DMS 273 (cell line): ENCODE results near the gene DPY19L3.

Experiments used
- DNase-seq: peaks from one replicate; lab custom pipeline; 2025; ENCODE audit not compliant: unreplicated experiment; lab: John Stamatoyannopoulos, UW

Gene DPY19L3

DNA sequence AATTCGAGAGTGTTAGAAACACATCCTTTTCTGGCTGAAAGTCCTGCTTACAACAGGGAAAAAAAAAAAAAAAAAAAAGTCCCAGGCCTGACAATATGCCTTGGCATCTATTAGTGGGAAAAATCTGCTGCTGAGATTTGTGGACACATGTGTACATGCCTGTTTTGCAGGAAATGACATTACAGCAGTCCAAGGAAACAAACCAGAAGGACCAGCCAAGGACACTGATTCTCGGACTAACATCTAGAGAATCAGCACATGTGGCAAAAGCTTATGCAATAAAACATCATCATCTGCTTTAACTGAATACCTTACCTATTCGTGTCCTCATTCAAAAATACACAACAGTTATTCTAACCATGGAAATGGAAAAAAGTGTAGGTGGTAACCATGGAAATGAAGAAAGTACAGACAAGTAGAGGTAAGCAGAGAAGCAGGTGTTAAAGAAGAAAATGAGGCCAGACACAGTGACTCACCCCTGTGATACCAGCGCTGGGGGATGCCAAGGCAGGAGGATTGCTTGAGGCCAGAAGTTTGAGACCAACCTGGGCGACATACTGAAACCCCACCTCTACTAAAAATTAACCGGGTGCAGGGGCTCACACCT, 9.4 kb upstream of the DPY19L3 start:
- DNase-seq: no peak

DNA sequence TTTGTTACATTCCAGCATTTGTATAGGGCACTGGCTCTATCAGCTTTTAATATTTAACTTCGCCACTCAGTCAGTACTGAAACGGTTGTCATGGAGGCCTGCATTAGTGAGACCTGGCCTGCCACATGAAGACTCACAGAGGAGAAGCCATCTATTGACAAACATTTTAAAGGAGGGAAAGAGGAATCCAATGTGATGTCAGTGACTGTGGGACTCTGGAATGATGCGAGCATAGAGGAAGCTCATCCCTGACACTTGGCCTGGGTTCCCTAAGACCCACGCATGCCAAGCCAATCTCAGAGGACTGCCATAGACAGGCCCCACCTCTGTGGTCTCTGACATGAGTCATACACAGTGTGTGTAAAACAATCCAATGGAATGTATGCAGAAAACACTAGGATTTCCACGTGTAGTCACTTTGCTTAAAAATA, 7.9 kb upstream of the DPY19L3 start:
- no peak for DNase-seq

GRCh38 chr19:32401992-32402391, 3.6 kb upstream of the DPY19L3 start:
- no peak for DNase-seq

DNA sequence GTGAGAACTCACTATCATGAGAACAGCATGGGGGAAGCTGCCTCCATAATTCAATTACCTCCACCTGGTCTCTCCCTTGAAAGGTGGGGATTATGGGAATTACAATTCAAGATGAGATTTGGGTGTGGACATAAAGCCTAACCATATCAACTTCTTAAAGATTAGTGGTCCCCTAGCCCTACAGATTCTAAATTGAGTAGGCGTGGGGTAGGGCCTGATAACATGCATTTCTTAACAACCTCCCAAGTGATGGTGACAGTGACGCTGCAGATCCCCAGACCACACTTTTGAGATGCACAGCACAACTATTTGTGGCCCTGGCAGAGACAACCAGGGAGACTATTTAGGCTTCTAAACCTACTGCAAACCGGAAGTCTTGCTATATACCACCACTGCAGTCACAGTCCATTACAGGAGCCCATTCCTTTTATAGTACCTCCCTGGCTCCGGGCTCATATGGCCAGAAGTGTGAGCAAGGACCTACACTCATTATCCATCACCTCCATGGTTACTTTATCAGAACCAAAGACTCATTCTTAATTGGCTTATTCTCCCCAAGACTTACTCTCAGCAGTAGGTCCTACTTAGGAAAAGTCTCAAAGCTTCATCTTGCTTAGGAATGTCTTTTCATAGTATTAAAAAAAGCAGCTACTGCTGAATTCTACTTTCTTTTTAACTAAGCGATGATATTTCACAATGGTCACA, 2.1 kb upstream of the DPY19L3 start:
- DNase-seq: no peak

DNA sequence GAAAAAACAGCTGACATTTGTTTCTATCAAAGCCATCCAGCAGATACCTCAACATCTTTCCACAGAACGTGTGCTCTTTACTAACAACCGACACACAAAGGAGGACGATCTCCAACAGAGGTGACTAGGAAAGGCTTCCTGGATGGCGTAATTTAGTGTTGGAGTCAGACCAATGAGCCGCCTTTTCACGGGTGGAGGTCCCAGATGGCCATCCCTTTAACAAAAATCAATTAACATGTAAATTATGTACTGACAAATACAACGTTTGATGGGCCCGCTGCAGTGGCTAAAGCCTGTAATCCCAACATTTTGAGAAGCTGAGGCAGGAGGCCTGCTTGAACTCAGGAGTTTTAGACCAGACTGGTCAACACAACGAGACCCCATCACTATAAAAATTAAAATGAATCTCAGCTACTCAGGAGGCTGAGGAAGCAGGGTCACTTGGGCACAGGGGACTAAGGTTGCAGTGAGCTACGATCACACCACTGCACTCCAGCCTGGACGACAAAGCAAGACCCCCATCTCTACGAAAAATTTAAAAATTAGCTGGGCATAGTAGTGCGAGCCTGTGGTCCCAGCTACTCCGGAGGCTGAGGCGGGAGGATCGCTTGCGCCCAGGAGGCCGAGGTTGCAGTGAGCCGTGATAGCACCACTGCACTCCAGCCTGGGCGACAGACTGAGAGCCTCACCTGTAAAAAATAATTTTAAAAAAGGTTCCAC, 1.2 kb upstream of the DPY19L3 start:
- peak; percentile 21 for DNase-seq

- peak; percentile 72 for DNase-seq
Observed at GRCh38 chr19:32404933-32405430, 588 bp upstream of the DPY19L3 start.

DNA sequence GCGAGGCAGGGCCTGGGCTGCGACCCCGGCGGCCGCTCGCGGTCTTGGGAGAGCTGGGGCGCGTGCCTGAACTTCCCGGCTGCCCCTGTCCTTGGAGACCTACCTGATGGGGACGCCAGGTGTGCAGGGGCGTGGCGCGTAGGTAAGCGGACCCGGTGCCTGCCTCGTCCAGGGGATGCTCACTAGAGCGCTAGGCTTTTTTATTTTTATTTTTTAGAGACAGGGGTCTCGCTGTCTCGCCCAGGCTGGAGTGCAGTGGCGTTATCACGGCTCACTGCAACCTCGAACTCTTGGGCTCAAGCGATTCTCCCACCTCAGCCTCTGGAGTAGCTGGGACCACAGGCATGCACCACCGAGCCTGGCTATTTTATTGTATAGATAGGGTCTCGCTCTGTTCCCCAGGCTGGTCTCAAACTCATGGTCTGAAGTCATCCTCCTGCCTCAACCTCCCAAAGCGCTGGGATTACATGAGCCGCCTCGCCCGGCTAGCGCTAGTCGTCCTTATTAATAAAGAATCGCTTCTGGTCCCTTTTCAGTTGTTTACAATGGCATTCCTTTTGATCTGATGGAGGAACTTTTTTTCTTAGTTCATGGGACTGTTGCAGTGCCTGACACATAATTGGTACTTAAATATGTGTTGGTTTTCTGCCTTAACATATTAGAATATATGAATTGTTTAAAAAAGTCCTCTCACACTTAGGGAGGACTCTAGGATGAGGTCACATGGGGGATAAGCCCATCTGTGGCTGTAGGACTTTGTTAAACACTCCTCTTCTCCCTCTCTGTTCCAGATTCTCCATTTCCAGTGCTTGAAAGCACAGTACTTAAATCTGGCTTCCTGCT, 812 bp downstream of the DPY19L3 start:
- DNase-seq: peak; percentile 46

- DNase-seq: peak; percentile 47
Observed at GRCh38 chr19:32407004-32407992, 1.7 kb downstream of the DPY19L3 start.

GRCh38 chr19:32415246-32415645, 9.7 kb downstream of the DPY19L3 start:
- no peak for DNase-seq

DNA sequence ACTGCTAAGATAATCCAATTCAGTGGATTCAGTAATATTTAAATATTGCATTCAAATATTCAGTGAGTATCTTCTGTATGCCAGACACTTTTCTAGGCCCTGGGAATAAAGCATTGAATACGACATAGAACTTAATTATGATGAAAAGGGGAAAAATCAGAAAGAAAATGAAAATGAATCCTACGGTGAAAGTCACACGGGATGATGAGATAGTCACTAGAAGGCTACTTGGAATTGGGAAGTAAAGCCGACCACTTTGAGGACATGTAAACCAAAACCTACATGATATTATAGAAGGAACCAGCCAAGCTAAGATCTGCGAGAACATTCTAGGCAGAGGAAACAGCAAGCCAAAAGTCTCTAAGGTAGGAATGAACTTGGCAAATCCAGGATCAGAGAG, 10.1 kb downstream of the DPY19L3 start:
- no peak for DNase-seq

DNA sequence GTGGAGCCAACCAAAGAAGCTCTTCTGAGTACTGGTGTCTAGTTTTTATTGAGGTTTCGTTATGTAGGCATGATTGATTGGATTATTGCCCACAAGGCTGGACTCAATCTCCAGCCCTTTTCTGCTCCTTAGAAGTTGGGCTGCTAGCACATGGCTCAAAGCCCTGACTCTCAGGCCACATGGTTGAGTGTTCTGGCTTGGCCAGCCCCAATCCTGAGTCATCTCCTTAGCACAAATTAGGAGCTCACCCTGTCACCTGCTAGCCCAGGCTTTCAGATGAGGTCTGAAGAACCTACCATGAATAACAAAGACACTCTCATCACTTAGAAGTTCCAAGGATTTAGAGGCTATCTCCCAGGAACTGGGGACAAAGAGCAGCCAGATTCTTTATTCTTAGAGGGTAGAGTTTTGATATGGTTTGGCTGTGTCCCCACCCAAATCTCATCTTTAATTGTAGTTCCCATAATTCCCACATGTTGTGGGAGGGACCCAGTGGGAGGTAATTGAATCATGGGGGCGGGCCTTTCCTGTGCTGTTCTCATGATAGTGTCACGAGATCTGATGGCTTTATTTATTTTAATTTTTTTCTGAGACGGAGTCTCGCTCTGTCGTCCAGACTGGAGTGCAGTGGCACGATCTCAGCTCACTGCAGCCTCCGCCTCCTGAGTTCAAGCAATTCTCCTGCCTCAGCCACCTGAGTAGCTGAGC, 11.3 kb downstream of the DPY19L3 start:
- no peak for DNase-seq

GRCh38 chr19:32418155-32418554, 12.6 kb downstream of the DPY19L3 start:
- DNase-seq: no peak

DNA sequence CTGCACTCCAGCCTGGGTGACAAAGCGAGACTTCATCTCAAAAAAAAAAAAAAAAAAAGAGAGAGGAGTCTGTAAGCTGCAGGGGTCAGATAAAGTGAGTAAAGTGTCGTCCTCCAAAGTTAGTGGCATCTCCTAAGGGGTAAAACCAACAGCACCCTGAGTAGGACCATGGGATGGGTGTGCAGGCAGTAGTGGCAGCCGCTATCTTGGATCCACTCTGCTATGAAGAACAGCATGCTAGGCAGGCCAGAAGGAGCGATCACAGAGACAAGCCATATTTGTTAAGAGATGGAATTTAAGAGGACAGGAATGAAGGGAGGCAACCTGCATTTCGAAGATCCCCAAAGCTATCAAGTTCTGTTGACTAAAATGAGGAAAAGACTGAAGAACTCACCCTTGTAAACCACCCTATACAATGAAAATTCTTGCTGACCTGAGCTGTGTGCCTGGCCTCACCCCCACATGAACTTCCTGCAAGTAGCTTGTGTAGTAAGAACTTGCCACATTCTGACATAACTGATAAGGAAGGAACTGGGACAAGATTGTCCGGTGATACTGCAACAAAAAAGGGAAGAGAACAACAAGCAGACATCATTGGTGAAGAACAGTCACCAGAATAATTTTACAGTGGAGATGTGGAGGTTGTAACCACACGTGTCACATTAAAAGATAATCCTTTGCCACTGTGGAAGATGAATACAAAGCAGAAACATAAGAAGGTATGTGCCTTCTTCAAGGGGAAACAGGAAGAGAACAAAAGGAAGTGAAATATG, 16.2 kb downstream of the DPY19L3 start:
- DNase-seq: no peak

DNA sequence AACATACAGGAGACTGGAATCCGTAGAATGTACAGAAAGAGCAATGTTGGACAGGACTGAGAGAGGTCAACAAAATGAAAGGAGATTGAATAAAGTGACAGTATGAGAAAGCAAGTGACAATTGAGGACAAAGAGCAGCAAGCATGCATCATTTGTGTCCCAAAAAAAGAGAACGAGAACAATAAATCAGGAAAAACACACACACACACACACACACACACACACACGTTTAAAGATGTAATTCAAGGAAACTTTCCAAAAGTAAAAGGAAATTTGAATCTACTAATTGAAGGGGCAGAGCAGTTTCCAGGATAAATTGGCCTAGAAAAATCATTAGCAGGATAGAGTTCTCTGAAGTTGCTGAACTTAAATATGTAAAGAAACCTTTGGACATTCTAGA, 16.9 kb downstream of the DPY19L3 start:
- no peak for DNase-seq

GRCh38 chr19:32423944-32424343, 18.4 kb downstream of the DPY19L3 start:
- peak; percentile 35 for DNase-seq

GRCh38 chr19:32427536-32427935, 22.0 kb downstream of the DPY19L3 start:
- DNase-seq: peak; percentile 88

GRCh38 chr19:32436692-32437091, 31.1 kb downstream of the DPY19L3 start:
- no peak for DNase-seq

DNA sequence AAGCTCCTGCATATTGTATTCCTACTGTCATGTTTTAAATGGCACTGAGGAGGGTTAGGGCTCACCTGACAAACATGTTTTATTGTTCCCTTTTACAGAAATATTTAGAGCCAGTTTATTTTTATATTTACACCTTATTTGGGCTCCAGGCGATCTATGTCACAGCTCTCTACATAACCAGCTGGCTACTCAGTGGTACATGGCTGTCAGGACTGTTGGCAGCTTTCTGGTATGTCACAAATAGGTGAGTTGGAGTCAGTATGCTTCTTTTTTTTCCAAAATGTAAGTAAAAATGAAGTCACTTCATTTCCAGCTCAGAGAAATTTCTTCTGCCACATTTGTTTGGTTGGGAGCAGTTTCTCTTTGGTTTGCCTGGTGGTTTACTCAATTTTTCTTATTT, 31.5 kb downstream of the DPY19L3 start:
- DNase-seq: no peak

DNA sequence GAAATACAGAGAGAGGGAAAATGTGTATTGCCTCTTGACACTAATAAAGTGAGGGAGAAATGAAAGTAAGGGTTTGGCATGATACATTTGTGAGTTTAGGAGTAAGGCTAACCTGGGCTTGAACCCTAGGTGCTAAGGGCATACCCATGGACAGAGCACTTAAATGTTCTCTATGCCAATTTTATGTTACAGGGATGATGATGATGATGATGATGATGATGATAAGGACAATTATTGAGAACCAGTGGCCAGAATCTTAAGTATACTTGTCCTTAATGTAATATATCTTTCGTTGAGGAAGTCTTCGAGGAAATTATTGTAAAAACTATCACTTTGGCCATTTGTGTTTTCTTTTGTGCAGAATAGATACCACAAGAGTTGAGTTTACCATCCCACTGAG, 33.2 kb downstream of the DPY19L3 start:
- DNase-seq: no peak
